DOHH2 (cell line): ENCODE measurements around the gene RGS7BP.

Source experiments
- H3F3A ChIP-seq: fragments of 200-600 bp; sonication (generic), shearing (Covaris generic); 2 replicates; pipeline ENCODE4 v1.6.0; 2016; ENCODE audit warnings: antibody characterized with exemption, mild to moderate bottlenecking; ENCODE audit not compliant: control insufficient read depth, insufficient read depth
- H3K27ac ChIP-seq: fragments of 200-600 bp; sonication (generic); 2 replicates; pipeline ENCODE4 v1.5.1; 2014; ENCODE audit warnings: low read depth, mild to moderate bottlenecking, low read length, moderate library complexity
- H3K27me3 ChIP-seq: fragments of 200-600 bp; sonication (generic); 2 replicates; pipeline ENCODE4 v1.6.1; 2014; ENCODE audit warnings: mild to moderate bottlenecking, low read length, mixed read lengths; ENCODE audit not compliant: control insufficient read depth
- H3K36me3 ChIP-seq: fragments of 200-600 bp; sonication (generic); 2 replicates; pipeline ENCODE4 v1.6.1; 2014; ENCODE audit warnings: mild to moderate bottlenecking, low read length, moderate library complexity, mixed read lengths; ENCODE audit not compliant: control insufficient read depth
- H3K4me1 ChIP-seq: fragments of 200-600 bp; sonication (generic); 2 replicates; pipeline ENCODE4 v1.6.1; 2014; ENCODE audit warnings: mild to moderate bottlenecking, low read length, mixed read lengths; ENCODE audit not compliant: control insufficient read depth
- H3K4me2 ChIP-seq: fragments of 200-600 bp; sonication (generic); 2 replicates; pipeline ENCODE4 v1.6.0; 2014; ENCODE audit warnings: mild to moderate bottlenecking, low read length, moderate library complexity
- H3K4me3 ChIP-seq: fragments of 200-600 bp; sonication (generic); 2 replicates; pipeline ENCODE4 v1.5.1; 2014; ENCODE audit warnings: mild to moderate bottlenecking, low read length, mixed read lengths
- H3K79me2 ChIP-seq: fragments of 200-600 bp; sonication (generic); 2 replicates; pipeline ENCODE4 v1.6.1; 2014; ENCODE audit warnings: mild to moderate bottlenecking, low read length, mixed read lengths; ENCODE audit not compliant: control insufficient read depth
- H3K9me2 ChIP-seq: fragments of 200-600 bp; sonication (generic); replicated peaks from 2 replicates; pipeline ENCODE4 v1.6.1; 2014; ENCODE audit warnings: mild to moderate bottlenecking, low read length, mixed read lengths; ENCODE audit not compliant: control insufficient read depth
- H3K9me3 ChIP-seq: fragments of 200-600 bp; sonication (generic); 2 replicates; pipeline ENCODE4 v1.6.1; 2014; ENCODE audit warnings: antibody characterized with exemption, low read length, mixed read lengths; ENCODE audit not compliant: control insufficient read depth, insufficient read depth
- H4K20me1 ChIP-seq: fragments of 200-600 bp; sonication (generic); 2 replicates; pipeline ENCODE4 v1.6.0; 2014; ENCODE audit warnings: low read depth, mild to moderate bottlenecking, antibody characterized with exemption, low read length, moderate library complexity; ENCODE audit not compliant: control insufficient read depth, insufficient read depth
- CTCF ChIP-seq: fragments of 200-600 bp; sonication (generic); IDR thresholded peaks from one replicate; pipeline ENCODE4 v1.5.1; 2014; ENCODE audit warnings: antibody characterized with exemption, mild to moderate bottlenecking, low read depth, low read length; ENCODE audit not compliant: poor library complexity, severe bottlenecking
- EZH2phosphoT487 ChIP-seq: fragments of 200-600 bp; sonication (generic); IDR thresholded peaks from 2 replicates; pipeline ENCODE4 v1.6.1; 2017; ENCODE audit warnings: borderline replicate concordance, mild to moderate bottlenecking, antibody characterized with exemption, low read length, moderate library complexity, mixed read lengths

The RGS7BP gene

GRCh38 chr5:64505769-64506566 lies at the start of gene RGS7BP:
RGS7BP (plus strand) TSS chr5:64506015; CDS start chr5:64506625, 610 bp downstream.
- Histone ChIP-seq H3K79me2 (no peaks in the 10 kb centered on the region), H3K9me2 (no peaks in the 10 kb centered on the region), H4K20me1 (no peaks in the 10 kb centered on the region), H3K27me3 (0 out of 2 replicates have a peak, but pooled peaks cover 3% of the 10 kb centered on the region), H3K27ac (no peak within 1 kb of the TSS), H3F3A (no peaks in the 10 kb centered on the region), H3K4me2 (no peak within 1 kb of the TSS), H3K36me3 (no peaks in the 10 kb centered on the region), H3K9me3 (no peaks in the 10 kb centered on the region), H3K4me1 (no peaks in the 10 kb centered on the region), H3K4me3 (no peak within 1 kb of the TSS)
- TF ChIP-seq EZH2phosphoT487 (no peak), CTCF (no peak)

GRCh38 chr5:64457846-64458245 lies 48.0 kb upstream of the RGS7BP start:
- Histone ChIP-seq H3K9me2 (no peaks in the 10 kb centered on the region; the same call in 1 of the 2 replicates), H3K27ac (no peak overlapping the region), H3K9me3 (no peaks in the 10 kb centered on the region), H3K4me3 (no peak overlapping the region), H3K4me1 (no peaks in the 10 kb centered on the region), H4K20me1 (no peaks in the 10 kb centered on the region), H3K4me2 (no peak overlapping the region), H3K79me2 (no peaks in the 10 kb centered on the region), H3K36me3 (no peaks in the 10 kb centered on the region), H3K27me3 (no peaks in the 10 kb centered on the region), H3F3A (no peaks in the 10 kb centered on the region)
- TF ChIP-seq CTCF, result no peak
- no peak for TF ChIP-seq EZH2phosphoT487

GRCh38 chr5:64458948-64459347 lies 46.9 kb upstream of the RGS7BP start:
- H3K4me3 ChIP-seq, result no peak overlapping the region
- H3K79me2 ChIP-seq, result no peaks in the 10 kb centered on the region
- H3K9me2 ChIP-seq, result no peaks in the 10 kb centered on the region; the same call in 1 of the 2 replicates
- H3K36me3 ChIP-seq, result no peaks in the 10 kb centered on the region
- H3K9me3 ChIP-seq, result no peaks in the 10 kb centered on the region
- no peak overlapping the region for H3K4me2 ChIP-seq
- no peaks in the 10 kb centered on the region for H3F3A ChIP-seq
- no peaks in the 10 kb centered on the region for H4K20me1 ChIP-seq
- TF ChIP-seq EZH2phosphoT487 (no peak), CTCF (no peak)
- H3K4me1 ChIP-seq, result no peaks in the 10 kb centered on the region
- no peaks in the 10 kb centered on the region for H3K27me3 ChIP-seq
- no peak overlapping the region for H3K27ac ChIP-seq
